CD4-positive, alpha-beta memory T cell (primary cell): ENCODE results near the gene TOX3. TPM values are rescaled to one million over a fixed set of nuclear protein-coding genes. Genes with fewer than 3 reads are reported as not detected.

Source experiments
- CTCF ChIA-PET: fragments of 350-600 bp; sonication (Branson Sonifier 250); formaldehyde crosslinking; loops from one replicate; lab custom pipeline; 2021; ENCODE audit warnings: inconsistent platforms; ENCODE audit not compliant: partially characterized antibody; lab: Charles Lee
- POLR2A ChIA-PET: fragments of 350-600 bp; sonication (Branson Sonifier 250); formaldehyde crosslinking; loops from one replicate; lab custom pipeline; 2021; ENCODE audit not compliant: partially characterized antibody; lab: Charles Lee
- DNase-seq, 5 donors: peaks; one replicate each; pipeline versions ENCODE4 v3.0.0 to v3.0.0-alpha.2; 2020 to 2022; ENCODE audit warnings: mixed read lengths in 1 of 5
- H3K27ac ChIP-seq: one replicate; pipeline ENCODE4 v1.7.0; 2013; ENCODE audit warnings: low read depth, low read length
- H3K27me3 ChIP-seq: 2 replicates; pipeline ENCODE4 v1.7.0; 2013; ENCODE audit warnings: mild to moderate bottlenecking, low read length, moderate library complexity; ENCODE audit not compliant: insufficient read depth
- H3K36me3 ChIP-seq: 2 replicates; pipeline ENCODE4 v1.7.0; 2013; ENCODE audit warnings: mild to moderate bottlenecking, low read length, moderate library complexity; ENCODE audit not compliant: insufficient read depth
- H3K4me1 ChIP-seq: 2 replicates; pipeline ENCODE4 v1.7.0; 2013; ENCODE audit warnings: mild to moderate bottlenecking, low read length, moderate library complexity; ENCODE audit not compliant: insufficient read depth
- H3K4me3 ChIP-seq, 2 donors: one replicate each; pipeline ENCODE4 v1.7.0; 2013; ENCODE audit warnings: low read length in 2 of 2, mild to moderate bottlenecking in 1 of 2
- H3K9me3 ChIP-seq, 2 donors: one replicate each; pipeline ENCODE4 v1.7.0; 2013; ENCODE audit warnings: low read length in 2 of 2, control low read depth in 1 of 2; ENCODE audit not compliant: control insufficient read depth in 1 of 2
- H3K27ac Mint-ChIP-seq, 7 donors: one replicate each; pipeline ENCODE4 v1.8.0; 2020 to 2021; ENCODE audit warnings: mixed read lengths in 7 of 7, mild to moderate bottlenecking in 6 of 7, inconsistent platforms in 3 of 7, moderate library complexity in 3 of 7
- H3K27me3 Mint-ChIP-seq, 2 donors: one replicate each; pipeline ENCODE4 v1.8.0; 2020 to 2021; ENCODE audit warnings: mixed read lengths in 2 of 2
- H3K36me3 Mint-ChIP-seq, 2 donors: one replicate each; pipeline ENCODE4 v1.8.0; 2020 to 2021; ENCODE audit warnings: mixed read lengths in 2 of 2, inconsistent platforms in 1 of 2, mild to moderate bottlenecking in 1 of 2
- H3K4me1 Mint-ChIP-seq, 4 donors: one replicate each; pipeline ENCODE4 v1.8.0; 2020 to 2021; ENCODE audit warnings: mixed read lengths in 4 of 4, mild to moderate bottlenecking in 1 of 4
- H3K4me3 Mint-ChIP-seq, 8 donors: one replicate each; pipeline ENCODE4 v1.8.0; 2020 to 2021; ENCODE audit warnings: mixed read lengths in 8 of 8, mild to moderate bottlenecking in 7 of 8, moderate library complexity in 6 of 8, inconsistent platforms in 3 of 8
- H3K9me3 Mint-ChIP-seq, 8 donors: one replicate each; pipeline ENCODE4 v1.8.0; 2020 to 2021; ENCODE audit warnings: mixed read lengths in 8 of 8, mild to moderate bottlenecking in 5 of 8, inconsistent platforms in 3 of 8, moderate library complexity in 1 of 8
- intact Hi-C: fragments of 100-400 bp; cut with micrococcal nuclease; formaldehyde crosslinking; loops from one replicate; pipeline ENCODE4 v1.15.1; 2023
- polyA plus RNA-seq, 2 donors: library from polyadenylated mRNA; unstranded; fragments of 300-500 nt; fragmentation: Illumina TruSeq; gene quantifications; one replicate each; pipeline ENCODE4 v1.2.3, GENCODE V29; 2021
- total RNA-seq, 2 experiments: library from RNA; stranded (reverse); gene quantifications; one replicate each; pipeline ENCODE4 v1.2.3, GENCODE V29; 2021

TOX3 gene
- total and polyA plus RNA-seq, 4 experiments from 2014 or later = 0.13 TPM; not detected in 3

DNA sequence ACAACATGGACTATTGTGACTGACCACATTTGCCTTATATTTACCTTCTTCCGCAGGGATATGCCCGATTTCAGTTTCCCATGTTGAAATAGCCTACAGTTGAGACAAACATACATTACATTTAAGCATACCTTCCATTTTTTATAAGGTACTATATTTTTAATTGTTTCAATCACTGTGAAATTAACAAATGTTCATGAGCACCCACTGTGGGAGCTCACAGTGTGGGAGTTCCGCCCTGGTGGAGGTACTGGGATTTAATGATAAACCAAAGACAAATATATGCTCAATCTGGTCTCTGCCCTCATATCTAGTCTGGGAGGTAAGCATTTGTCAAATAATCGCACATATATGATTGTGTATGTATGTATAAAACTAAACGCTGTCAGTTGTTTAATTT, 15.8 kb upstream of the TOX3 start:
- H3K4me3 ChIP-seq = no peak overlapping the region
- Mint-ChIP-seq H3K9me3 (peaks cover 0 to 12% (median 4%) of the 10 kb centered on the region in 8 donors), H3K36me3 (no peaks in the 10 kb centered on the region), H3K27ac (no peak overlapping the region), H3K27me3 (no peaks in the 10 kb centered on the region), H3K4me1 (no peaks in the 10 kb centered on the region), H3K4me3 (no peak overlapping the region)
- no peak overlapping the region for H3K27ac ChIP-seq
- no peaks in the 10 kb centered on the region for H3K36me3 ChIP-seq
- no peaks in the 10 kb centered on the region for H3K9me3 ChIP-seq
- POLR2A ChIA-PET = no interaction called here
- no peaks in the 10 kb centered on the region for H3K4me1 ChIP-seq
- DNase-seq = no peak
- no peaks in the 10 kb centered on the region for H3K27me3 ChIP-seq
- CTCF ChIA-PET = no interaction called here
- intact Hi-C loops = no loop called here

DNA sequence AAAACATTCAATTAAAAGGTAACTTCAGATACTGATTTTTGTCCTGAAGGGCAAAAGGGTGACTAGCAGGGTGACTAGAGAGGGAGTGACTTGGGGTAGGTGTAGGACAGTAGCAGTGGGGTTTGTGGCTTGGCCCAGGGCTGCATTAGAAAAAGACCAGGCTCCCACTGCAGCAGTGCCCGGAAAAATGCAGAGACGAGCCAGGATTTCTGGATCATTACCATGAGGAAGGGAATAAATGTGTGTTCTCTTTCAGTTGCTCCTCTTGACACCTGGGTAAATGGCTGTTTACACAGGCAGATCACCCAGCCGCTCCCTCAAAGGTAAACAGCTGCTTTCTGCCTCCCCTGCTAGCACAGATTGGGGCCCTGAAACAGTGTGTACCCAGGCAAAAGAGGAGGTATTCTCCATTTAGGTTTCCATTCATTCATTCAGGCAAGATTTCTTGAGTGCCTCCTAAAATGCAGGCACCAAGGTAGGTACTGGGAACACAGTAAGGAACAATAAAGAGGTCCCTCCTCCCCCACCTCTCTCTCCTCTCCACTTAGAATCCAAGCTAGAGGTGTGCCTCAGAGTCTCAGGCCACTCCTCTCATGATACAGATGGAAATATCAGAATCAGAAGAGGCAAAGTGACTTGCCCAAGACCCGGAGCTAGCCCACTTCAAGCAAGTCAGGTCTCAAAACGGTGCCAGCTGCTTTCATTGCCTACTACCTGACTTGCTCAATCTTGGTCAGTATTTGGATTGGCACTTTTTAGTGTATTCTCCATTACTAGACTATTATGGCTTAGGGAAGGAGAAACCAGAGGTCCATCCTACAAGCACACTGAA, 15.2 kb upstream of the TOX3 start:
- Histone ChIP-seq H3K27me3 (no peaks in the 10 kb centered on the region), H3K36me3 (no peaks in the 10 kb centered on the region), H3K9me3 (no peaks in the 10 kb centered on the region), H3K27ac (no peak overlapping the region), H3K4me1 (no peaks in the 10 kb centered on the region), H3K4me3 (no peak overlapping the region)
- no peaks in the 10 kb centered on the region for H3K36me3 Mint-ChIP-seq
- no peak overlapping the region for H3K4me3 Mint-ChIP-seq
- peaks cover 2 to 15% (median 4%) of the 10 kb centered on the region in 8 donors for H3K9me3 Mint-ChIP-seq
- ChIA-PET POLR2A (no interaction called here), CTCF (no interaction called here)
- no peak for DNase-seq
- no peaks in the 10 kb centered on the region for H3K4me1 Mint-ChIP-seq
- H3K27me3 Mint-ChIP-seq = no peaks in the 10 kb centered on the region
- intact Hi-C loops = no loop called here
- H3K27ac Mint-ChIP-seq = no peak overlapping the region

DNA sequence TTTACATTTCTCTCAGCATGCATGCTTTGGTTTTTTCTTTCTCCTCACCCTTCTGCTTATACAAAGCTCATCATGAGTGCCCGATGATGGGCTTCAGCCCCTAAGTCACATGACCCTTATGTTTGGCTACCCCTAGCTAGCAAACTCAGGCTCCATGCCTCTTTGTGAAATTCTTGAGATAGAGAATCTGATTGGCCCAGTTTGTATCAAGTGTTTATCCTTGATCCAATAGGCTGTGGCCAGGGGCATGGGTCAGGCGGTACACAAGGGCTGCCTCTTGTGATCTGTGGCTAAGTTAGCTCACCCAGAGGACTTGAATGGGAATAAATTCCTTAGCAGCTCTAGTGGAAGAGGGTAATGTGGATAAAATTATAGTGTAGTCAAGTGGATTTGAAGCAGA, 11.5 kb upstream of the TOX3 start:
- no peak for DNase-seq
- Mint-ChIP-seq H3K27me3 (peaks cover 0 to 1% of the 10 kb centered on the region in 2 donors), H3K4me1 (no peaks in the 10 kb centered on the region), H3K9me3 (peaks cover 0 to 12% (median 3%) of the 10 kb centered on the region in 8 donors), H3K27ac (peak overlapping the region in 1 of 7 donors; percentile 58), H3K4me3 (no peak overlapping the region), H3K36me3 (no peaks in the 10 kb centered on the region)
- H3K4me3 ChIP-seq = no peak overlapping the region
- no peaks in the 10 kb centered on the region for H3K36me3 ChIP-seq
- H3K4me1 ChIP-seq = no peaks in the 10 kb centered on the region
- H3K27me3 ChIP-seq = no peaks in the 10 kb centered on the region
- no peaks in the 10 kb centered on the region for H3K9me3 ChIP-seq
- intact Hi-C loops = no loop called here
- ChIA-PET POLR2A (no interaction called here), CTCF (no interaction called here)
- H3K27ac ChIP-seq = no peak overlapping the region

DNA sequence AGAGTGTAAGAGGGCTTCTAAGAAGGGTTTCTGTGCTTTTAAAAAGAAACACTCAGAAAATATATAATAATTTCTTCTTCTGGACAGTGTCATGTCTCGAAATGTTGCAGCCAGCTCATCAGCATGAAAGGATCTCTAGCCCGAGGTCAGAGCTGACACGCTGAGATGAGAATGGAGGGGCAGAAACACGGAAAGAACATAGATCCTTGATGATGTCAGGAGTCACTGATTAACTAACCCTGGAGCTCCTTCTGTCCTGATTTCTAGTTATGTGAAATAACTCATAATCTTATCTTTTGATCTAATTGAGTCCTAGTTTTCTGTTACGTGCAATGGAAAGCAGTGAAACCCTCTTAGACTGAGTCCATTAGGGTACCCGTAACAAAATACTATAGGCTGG, 10.3 kb upstream of the TOX3 start:
- no peak for DNase-seq
- intact Hi-C loops = no loop called here
- Histone ChIP-seq H3K27ac (no peak overlapping the region), H3K9me3 (no peaks in the 10 kb centered on the region), H3K4me3 (no peak overlapping the region), H3K4me1 (no peaks in the 10 kb centered on the region), H3K27me3 (no peaks in the 10 kb centered on the region), H3K36me3 (no peaks in the 10 kb centered on the region)
- Mint-ChIP-seq H3K9me3 (peaks cover 0 to 12% (median 3%) of the 10 kb centered on the region in 8 donors), H3K4me3 (no peak overlapping the region), H3K4me1 (no peaks in the 10 kb centered on the region), H3K27ac (no peak overlapping the region), H3K27me3 (peaks cover 0 to 1% of the 10 kb centered on the region in 2 donors), H3K36me3 (no peaks in the 10 kb centered on the region)
- POLR2A ChIA-PET = no interaction called here
- CTCF ChIA-PET = no interaction called here

DNA sequence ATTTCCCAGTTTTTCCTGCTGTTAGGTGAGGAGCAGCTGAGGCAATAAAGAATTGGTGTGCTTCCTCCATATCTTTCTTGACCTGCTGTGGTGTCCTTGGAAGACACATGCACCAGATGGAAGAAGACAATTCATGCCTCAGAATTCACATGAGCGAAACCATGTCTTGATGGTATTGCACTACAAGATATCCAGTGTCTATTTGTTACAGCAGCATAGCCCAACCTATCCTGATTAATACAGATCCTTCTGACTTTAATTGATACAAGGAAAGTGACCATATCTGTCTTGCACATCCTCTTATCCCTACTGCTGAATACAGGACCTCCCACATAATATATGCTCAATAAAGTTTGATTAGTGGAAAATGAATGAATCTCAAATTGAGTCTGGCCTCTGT, 9.1 kb upstream of the TOX3 start:
- H3K4me1 ChIP-seq = no peaks in the 10 kb centered on the region
- no peak overlapping the region for H3K4me3 ChIP-seq
- Mint-ChIP-seq H3K4me3 (no peak overlapping the region), H3K27me3 (peaks cover 0 to 1% of the 10 kb centered on the region in 2 donors), H3K9me3 (peaks cover 0 to 12% (median 1%) of the 10 kb centered on the region in 8 donors), H3K36me3 (no peaks in the 10 kb centered on the region), H3K27ac (no peak overlapping the region), H3K4me1 (no peaks in the 10 kb centered on the region)
- CTCF ChIA-PET = no interaction called here
- H3K9me3 ChIP-seq = no peaks in the 10 kb centered on the region
- POLR2A ChIA-PET = no interaction called here
- no peaks in the 10 kb centered on the region for H3K36me3 ChIP-seq
- H3K27ac ChIP-seq = no peak overlapping the region
- DNase-seq = no peak
- intact Hi-C loops = no loop called here
- no peaks in the 10 kb centered on the region for H3K27me3 ChIP-seq

DNA sequence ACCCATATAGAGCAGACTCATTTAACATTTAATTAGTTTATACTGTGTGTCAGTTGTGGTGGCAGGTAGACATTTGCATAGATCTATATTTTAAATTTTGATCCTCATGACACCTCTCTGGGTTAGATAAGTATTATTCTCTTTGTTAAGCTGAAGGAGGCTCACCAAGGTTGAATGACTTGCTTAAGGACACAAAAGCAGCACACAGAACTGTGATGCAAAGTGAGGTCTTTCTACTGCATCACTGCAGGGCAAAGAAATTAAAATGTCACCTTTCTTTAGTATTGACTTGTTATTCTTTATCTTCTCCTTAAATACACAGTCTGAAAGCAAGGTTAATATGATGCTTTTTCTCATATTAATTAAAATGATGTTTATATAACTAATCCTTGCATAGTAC, 8.6 kb upstream of the TOX3 start:
- H3K4me1 Mint-ChIP-seq = no peaks in the 10 kb centered on the region
- H3K27ac Mint-ChIP-seq = no peak overlapping the region
- no peak for DNase-seq
- H3K27me3 Mint-ChIP-seq = peaks cover 0 to 1% of the 10 kb centered on the region in 2 donors
- H3K4me3 Mint-ChIP-seq = no peak overlapping the region
- Histone ChIP-seq H3K4me3 (no peak overlapping the region), H3K36me3 (no peaks in the 10 kb centered on the region), H3K9me3 (no peaks in the 10 kb centered on the region), H3K27ac (no peak overlapping the region), H3K27me3 (no peaks in the 10 kb centered on the region), H3K4me1 (no peaks in the 10 kb centered on the region)
- peaks cover 0 to 12% (median 1%) of the 10 kb centered on the region in 8 donors for H3K9me3 Mint-ChIP-seq
- H3K36me3 Mint-ChIP-seq = no peaks in the 10 kb centered on the region
- intact Hi-C loops = no loop called here
- POLR2A ChIA-PET = no interaction called here
- CTCF ChIA-PET = no interaction called here

DNA sequence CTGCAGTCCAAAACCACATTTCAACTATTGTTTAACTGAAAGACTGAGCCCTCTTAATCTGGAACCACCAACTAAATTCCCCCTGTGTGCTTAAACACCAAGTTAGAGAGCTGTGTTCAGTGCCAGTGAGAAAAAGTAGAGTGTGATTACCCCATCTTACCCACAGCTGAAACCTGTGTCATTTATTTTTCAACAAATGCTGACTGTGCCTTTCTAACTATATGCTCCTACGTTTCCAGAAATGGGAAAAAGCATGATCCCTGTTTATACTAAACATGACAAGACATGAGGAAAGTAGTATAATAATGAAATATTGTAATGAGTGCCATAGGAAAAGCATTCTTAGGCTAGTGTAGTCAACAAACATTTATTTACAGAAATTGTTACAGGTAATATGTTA, 7.4 kb upstream of the TOX3 start:
- Mint-ChIP-seq H3K27ac (no peak overlapping the region), H3K9me3 (peaks cover 0 to 12% (median 2%) of the 10 kb centered on the region in 8 donors), H3K4me1 (no peaks in the 10 kb centered on the region), H3K27me3 (peaks cover 1 to 5% of the 10 kb centered on the region in 2 donors), H3K4me3 (no peak overlapping the region), H3K36me3 (no peaks in the 10 kb centered on the region)
- no peaks in the 10 kb centered on the region for H3K4me1 ChIP-seq
- POLR2A ChIA-PET = no interaction called here
- CTCF ChIA-PET = no interaction called here
- no peaks in the 10 kb centered on the region for H3K9me3 ChIP-seq
- no peak overlapping the region for H3K4me3 ChIP-seq
- no peak overlapping the region for H3K27ac ChIP-seq
- H3K27me3 ChIP-seq = no peaks in the 10 kb centered on the region
- H3K36me3 ChIP-seq = no peaks in the 10 kb centered on the region
- intact Hi-C loops = no loop called here
- DNase-seq = no peak
